HCEC 1CT (cell line): Measurements from ENCODE around the gene C2.
"Not testable (repeated sequence)": the region's sequence is repeated elsewhere in the genome, so short reads cannot be mapped to it uniquely, and the experiment has no call there.

Experiments
- DNase-seq: peaks from one replicate; pipeline ENCODE4 v3.0.0-alpha.2; 2017

Gene C2

DNA sequence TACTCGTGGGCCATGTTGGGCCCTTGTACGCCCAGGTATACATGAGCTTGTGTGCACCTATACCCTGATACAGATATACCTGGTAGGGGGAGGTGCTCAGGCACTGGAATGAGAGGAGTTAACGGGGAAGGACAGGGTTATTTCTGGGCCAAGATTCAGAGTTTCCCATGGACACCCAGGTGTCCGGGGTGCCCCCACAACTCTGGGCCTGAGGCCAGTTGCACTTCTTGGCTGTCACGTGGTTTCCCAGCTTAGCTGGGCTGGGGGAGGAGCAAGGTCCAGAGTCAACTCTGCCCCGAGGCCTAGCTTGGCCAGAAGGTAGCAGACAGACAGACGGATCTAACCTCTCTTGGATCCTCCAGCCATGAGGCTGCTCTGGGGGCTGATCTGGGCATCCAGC, 54.2 kb downstream of the C2 start, which contains the start of gene C4A:
C4A (plus strand) TSS at position 314 of the 400 bp plus-strand sequence; CDS start at position 365, 51 bp downstream.
- DNase-seq: not testable (repeated sequence)

GRCh38 chr6:31989363-31989762, 61.8 kb downstream of the C2 start:
- DNase-seq: not testable (repeated sequence)

GRCh38 chr6:31994421-31994820, 66.9 kb downstream of the C2 start:
- DNase-seq: not testable (repeated sequence)
